Progenitor cell of endocrine pancreas (in vitro differentiated cells): ENCODE measurements around the gene CREG1. TPM values are rescaled to one million over a fixed set of nuclear protein-coding genes. Genes with fewer than 3 reads are reported as not detected.

Source experiments
- DNase-seq: peaks from one replicate; pipeline ENCODE4 v3.0.0; 2021; ENCODE audit warnings: low spot score; ENCODE audit not compliant: unreplicated experiment
- H3K27ac Mint-ChIP-seq: 2 replicates; pipeline ENCODE4 v1.8.0; 2021; ENCODE audit warnings: mild to moderate bottlenecking, moderate library complexity, mixed read lengths
- H3K27me3 Mint-ChIP-seq: 2 replicates; pipeline ENCODE4 v1.8.0; 2021; ENCODE audit warnings: mixed read lengths
- H3K36me3 Mint-ChIP-seq: 2 replicates; pipeline ENCODE4 v1.8.0; 2022; ENCODE audit warnings: mixed read lengths; ENCODE audit not compliant: insufficient read depth
- H3K4me1 Mint-ChIP-seq: 2 replicates; pipeline ENCODE4 v1.8.0; 2021; ENCODE audit warnings: low read depth, mixed read lengths
- H3K4me3 Mint-ChIP-seq: 2 replicates; pipeline ENCODE4 v1.8.0; 2021; ENCODE audit warnings: low read depth, mild to moderate bottlenecking, moderate library complexity, mixed read lengths
- H3K9me3 Mint-ChIP-seq: 2 replicates; pipeline ENCODE4 v1.8.0; 2021; ENCODE audit warnings: low read depth, mixed read lengths
- total RNA-seq: library from RNA; stranded (reverse); gene quantifications from 2 replicates; pipeline ENCODE4 v1.2.1, GENCODE V29; 2021
- TF ChIP-seq, protein P1 (sequence below): fragments of 200-600 bp; sonication (generic); IDR thresholded peaks from one replicate; pipeline ENCODE4 v1.5.0; 2021; ENCODE audit warnings: antibody characterized with exemption, mild to moderate bottlenecking; ENCODE audit not compliant: unreplicated experiment

CREG1 gene
- total RNA-seq, 1 donor from 2014 or later: 27.7 TPM

DNA sequence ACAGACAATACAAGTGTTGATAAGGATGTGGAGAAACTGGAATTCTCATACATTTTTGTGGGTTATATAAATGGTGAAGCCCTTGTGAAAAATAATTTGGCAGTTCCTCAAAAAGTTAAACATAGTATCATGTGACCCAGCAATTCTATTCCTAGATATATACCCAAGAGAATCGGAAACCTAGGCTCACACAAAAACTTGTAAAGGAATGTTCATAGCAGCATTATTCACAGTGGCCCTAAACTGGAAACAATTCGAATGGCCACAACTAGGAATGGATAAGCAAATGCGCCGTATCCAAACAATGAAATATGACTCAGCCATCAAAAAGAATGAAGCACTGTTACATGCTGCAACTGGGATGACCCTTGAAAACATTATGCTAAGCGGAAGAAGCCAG is 31.3 kb downstream of the CREG1 start:
- no peaks in the 10 kb centered on the region for H3K36me3 Mint-ChIP-seq
- H3K4me3 Mint-ChIP-seq: no peak overlapping the region
- H3K27me3 Mint-ChIP-seq: peaks cover 13% of the 10 kb centered on the region
- TF ChIP-seq, protein P1, sequence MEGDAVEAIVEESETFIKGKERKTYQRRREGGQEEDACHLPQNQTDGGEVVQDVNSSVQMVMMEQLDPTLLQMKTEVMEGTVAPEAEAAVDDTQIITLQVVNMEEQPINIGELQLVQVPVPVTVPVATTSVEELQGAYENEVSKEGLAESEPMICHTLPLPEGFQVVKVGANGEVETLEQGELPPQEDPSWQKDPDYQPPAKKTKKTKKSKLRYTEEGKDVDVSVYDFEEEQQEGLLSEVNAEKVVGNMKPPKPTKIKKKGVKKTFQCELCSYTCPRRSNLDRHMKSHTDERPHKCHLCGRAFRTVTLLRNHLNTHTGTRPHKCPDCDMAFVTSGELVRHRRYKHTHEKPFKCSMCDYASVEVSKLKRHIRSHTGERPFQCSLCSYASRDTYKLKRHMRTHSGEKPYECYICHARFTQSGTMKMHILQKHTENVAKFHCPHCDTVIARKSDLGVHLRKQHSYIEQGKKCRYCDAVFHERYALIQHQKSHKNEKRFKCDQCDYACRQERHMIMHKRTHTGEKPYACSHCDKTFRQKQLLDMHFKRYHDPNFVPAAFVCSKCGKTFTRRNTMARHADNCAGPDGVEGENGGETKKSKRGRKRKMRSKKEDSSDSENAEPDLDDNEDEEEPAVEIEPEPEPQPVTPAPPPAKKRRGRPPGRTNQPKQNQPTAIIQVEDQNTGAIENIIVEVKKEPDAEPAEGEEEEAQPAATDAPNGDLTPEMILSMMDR: no peak
- H3K4me1 Mint-ChIP-seq: no peaks in the 10 kb centered on the region
- peaks cover 16% of the 10 kb centered on the region for H3K9me3 Mint-ChIP-seq
- DNase-seq: no peak
- H3K27ac Mint-ChIP-seq: no peak overlapping the region

DNA sequence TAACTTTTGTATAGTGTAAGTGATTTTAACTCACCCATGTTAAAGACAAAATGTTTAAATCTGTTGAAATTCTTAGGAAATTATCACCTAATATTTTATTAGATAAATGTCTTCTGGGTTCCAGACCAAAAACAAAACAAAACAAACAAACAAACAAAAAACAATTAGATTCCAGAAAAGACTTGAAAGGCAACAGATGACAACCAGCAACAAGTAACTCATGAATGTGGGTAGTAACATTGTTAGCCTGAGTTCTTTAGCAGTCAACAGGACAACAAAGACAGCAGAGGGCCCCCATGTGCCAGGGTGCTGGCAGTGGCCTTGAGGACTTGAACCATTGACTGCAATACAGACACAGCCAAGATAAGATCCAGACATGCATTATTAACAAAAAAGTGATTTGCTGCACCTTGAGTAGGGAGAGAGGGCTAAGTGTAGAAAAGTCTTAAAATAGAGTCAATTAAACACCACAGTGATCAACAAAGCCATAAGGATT is 32.8 kb downstream of the CREG1 start:
- Mint-ChIP-seq H3K4me1 (no peaks in the 10 kb centered on the region), H3K27me3 (peaks cover 14% of the 10 kb centered on the region), H3K36me3 (no peaks in the 10 kb centered on the region), H3K9me3 (peaks cover 16% of the 10 kb centered on the region), H3K27ac (no peak overlapping the region), H3K4me3 (no peak overlapping the region)
- DNase-seq: no peak
- TF ChIP-seq, protein P1: no peak

DNA sequence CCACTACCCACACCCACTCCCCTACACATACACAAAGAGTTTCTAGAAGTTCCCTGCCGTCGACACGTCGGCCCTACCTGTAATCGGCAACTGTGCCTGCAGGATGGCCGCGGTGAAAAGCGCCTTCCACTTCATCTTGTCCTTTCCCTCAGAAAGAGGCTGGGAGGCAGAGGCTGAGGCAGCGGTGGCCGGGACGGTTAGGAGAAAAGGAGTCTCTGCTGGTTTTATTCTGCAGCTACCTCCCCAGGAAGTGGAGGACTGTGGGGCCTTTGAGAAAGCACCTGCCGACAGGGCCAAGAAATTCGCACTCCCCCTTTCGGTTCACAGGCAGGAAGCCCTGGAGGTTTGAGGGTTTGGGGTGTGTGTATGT is 35.2 kb downstream of the CREG1 start, which contains the start of gene CD247:
Gene CD247, minus strand, starts transcription at position 199 of the 370 bp plus-strand sequence. Its CDS starts 64 bp downstream, at position 135.
- Mint-ChIP-seq H3K27ac (no peak within 1 kb of the TSS), H3K4me3 (no peak within 1 kb of the TSS), H3K9me3 (peaks cover 10% of the 10 kb centered on the region), H3K27me3 (peaks cover 9% of the 10 kb centered on the region), H3K36me3 (no peaks in the 10 kb centered on the region), H3K4me1 (no peaks in the 10 kb centered on the region)
- TF ChIP-seq, protein P1: no peak
- DNase-seq: no peak

DNA sequence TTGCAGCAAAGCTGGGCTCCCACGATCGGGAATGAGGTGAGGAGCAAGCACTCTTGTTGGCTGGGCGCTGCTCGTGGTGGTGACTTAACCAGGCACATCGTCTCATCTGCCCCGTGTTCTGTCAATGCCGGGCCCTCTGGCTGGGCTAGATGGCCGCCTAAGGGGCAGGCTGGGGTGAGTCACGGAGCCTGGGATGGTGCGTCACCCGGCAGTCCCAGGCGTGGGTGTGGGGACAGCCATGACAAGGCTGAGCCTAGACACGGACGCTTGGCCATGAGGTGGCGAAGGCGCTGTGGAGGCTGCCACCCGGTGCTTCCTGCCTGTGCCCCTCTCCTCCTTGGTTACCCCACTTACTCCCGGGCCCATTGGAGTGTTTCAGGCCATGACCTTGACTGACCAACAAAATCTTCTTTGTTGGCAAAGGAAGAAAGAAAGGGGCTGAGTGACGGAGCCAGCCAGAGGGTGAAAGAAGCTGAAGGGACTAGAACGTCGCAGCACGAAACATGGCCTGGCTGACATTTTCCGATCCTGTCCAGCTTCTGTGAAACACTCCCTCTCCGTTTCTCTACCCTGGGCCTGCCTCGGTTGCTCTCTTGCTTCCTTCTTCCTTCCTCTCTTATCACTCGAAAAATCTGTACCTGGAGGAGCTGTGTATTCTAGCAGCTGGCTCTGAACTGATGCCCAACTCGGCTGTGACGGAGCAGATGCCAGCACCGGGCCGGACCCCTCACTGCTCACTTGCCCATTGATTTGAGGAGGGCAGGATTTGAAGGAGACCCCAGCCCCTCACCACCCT is 35.8 kb downstream of the CREG1 start:
- H3K36me3 Mint-ChIP-seq: no peaks in the 10 kb centered on the region
- H3K9me3 Mint-ChIP-seq: peaks cover 8% of the 10 kb centered on the region
- peaks cover 9% of the 10 kb centered on the region for H3K27me3 Mint-ChIP-seq
- no peak overlapping the region for H3K27ac Mint-ChIP-seq
- no peak for DNase-seq
- TF ChIP-seq, protein P1: no peak
- H3K4me1 Mint-ChIP-seq: no peaks in the 10 kb centered on the region
- H3K4me3 Mint-ChIP-seq: no peak overlapping the region

DNA sequence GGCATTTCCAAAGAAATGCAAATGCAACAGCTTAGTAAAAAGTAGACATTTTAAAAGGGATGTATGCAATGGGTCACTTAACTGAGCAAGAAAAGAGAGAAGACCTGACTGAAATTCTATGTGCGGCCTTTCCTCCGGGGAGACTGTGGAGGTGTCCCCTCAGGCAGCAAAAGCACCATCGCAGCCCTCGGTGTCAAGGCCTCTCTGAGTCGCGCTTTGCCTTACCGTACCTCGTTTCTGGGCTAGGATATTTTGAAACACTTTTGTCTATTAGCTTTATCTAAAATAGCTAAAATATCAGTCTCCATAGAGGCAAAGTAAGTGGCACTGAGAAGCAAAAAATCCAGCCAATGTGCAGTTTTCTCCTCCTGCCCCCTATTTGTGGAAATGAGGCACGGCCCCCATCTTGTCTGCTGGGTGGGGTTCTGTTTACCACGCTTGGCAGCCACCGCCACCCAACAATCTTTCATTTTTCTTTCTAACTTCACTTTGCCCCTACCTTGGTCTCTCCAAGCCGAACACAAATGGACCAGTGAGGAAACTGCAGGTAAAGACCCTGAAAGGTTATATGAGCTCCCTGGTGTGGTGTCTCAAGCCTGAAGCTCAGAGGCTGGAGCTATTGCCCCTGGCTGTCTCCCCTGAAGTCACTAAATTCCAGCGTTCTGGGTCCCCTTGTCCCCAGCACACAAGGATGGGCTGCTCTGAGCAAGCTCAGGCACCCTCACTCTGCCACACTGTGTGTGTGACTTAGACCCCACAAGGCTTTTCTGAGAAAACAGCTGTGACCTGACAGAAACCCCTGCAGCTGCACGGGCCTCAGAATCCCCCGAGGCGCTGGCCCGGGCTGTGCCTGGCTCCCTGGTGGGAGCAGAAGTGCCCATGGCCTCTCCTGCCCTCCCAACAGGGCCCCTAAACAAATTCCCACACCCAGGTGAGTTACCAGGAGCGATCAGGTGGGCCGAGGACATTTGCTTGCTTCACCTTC is 36.9 kb downstream of the CREG1 start:
- Mint-ChIP-seq H3K4me1 (peaks cover 6% of the 10 kb centered on the region), H3K4me3 (no peak overlapping the region), H3K27ac (no peak overlapping the region), H3K36me3 (no peaks in the 10 kb centered on the region), H3K27me3 (peaks cover 13% of the 10 kb centered on the region), H3K9me3 (no peaks in the 10 kb centered on the region)
- TF ChIP-seq, protein P1: no peak
- DNase-seq: no peak
